ENCODE results near the gene TSHZ2.

- TF ChIP-seq POLR2AphosphoS5 (IDR thresholded peaks at IDR 0.05) (peak in 2 of 3 donors; percentile 23 to 51), CTCF (IDR thresholded peaks at IDR 0.05) (no peak), POLR2A (IDR thresholded peaks at IDR 0.05) (no peak)
Measured at GRCh38 chr20:52972965-52973819, 1.0 kb downstream of the TSHZ2 start.

Data from breast epithelium (tissue), 3 donors.